ENCODE data around the gene TOP2B. TPM values are rescaled to one million over a fixed set of nuclear protein-coding genes. Genes with fewer than 3 reads are reported as not detected.

The TOP2B gene
- total RNA-seq, 1 experiment from 2014 or later = 63.1 TPM

GRCh38 chr3:25589104-25589782, 75.5 kb downstream of the TOP2B start:
- ATAC-seq = no peak
- POLR2A ChIA-PET = no interaction called here
- CTCF ChIA-PET = no interaction called here
- H3K4me1 ChIP-seq (ENCODE audit: control insufficient read depth, insufficient read depth, low read length) = no peaks in the 10 kb centered on the region
- no peak for DNase-seq (ENCODE audit: low read depth, low spot score)
- TF ChIP-seq SIN3A (IDR thresholded peaks at IDR 0.05; ENCODE audit: borderline replicate concordance, insufficient read depth, low read depth, low read length) = no peak
- no peak for TF ChIP-seq REST (IDR thresholded peaks at IDR 0.05; ENCODE audit: insufficient read depth in 1 of 2, low read depth in 2 of 2, low read length in 1 of 2)
- TF ChIP-seq, protein P1, sequence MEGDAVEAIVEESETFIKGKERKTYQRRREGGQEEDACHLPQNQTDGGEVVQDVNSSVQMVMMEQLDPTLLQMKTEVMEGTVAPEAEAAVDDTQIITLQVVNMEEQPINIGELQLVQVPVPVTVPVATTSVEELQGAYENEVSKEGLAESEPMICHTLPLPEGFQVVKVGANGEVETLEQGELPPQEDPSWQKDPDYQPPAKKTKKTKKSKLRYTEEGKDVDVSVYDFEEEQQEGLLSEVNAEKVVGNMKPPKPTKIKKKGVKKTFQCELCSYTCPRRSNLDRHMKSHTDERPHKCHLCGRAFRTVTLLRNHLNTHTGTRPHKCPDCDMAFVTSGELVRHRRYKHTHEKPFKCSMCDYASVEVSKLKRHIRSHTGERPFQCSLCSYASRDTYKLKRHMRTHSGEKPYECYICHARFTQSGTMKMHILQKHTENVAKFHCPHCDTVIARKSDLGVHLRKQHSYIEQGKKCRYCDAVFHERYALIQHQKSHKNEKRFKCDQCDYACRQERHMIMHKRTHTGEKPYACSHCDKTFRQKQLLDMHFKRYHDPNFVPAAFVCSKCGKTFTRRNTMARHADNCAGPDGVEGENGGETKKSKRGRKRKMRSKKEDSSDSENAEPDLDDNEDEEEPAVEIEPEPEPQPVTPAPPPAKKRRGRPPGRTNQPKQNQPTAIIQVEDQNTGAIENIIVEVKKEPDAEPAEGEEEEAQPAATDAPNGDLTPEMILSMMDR (IDR thresholded peaks at IDR 0.05) = no peak
- TF ChIP-seq POLR2AphosphoS5 (IDR thresholded peaks at IDR 0.05; ENCODE audit: low read depth, low read length) = no peak
- TF ChIP-seq TCF7L2 (IDR thresholded peaks at IDR 0.05; ENCODE audit: low read depth, low read length) = no peak
- no TSS peak for BruUV-seq (replicated peaks)
- no peak overlapping the region for H3K4me3 ChIP-seq (ENCODE audit: low read depth in 2 of 2, low read length in 2 of 2)
- no peaks in the 10 kb centered on the region for H3K27me3 ChIP-seq (ENCODE audit: control insufficient read depth, insufficient read depth, low read length)
- no peak overlapping the region for H3K27ac ChIP-seq (ENCODE audit: low read length)
- in situ Hi-C loops (cut with HindIII; ENCODE audit: low pct_unique_long_range_greater_than_20kb, low sequenced_read_pairs) (no loop called here), intact Hi-C loops (cut with micrococcal nuclease; ENCODE audit: unreplicated experiment) (no loop called here)
- H3K9me3 ChIP-seq (ENCODE audit: control insufficient read depth, insufficient read depth, low read depth, low read length) = no peaks in the 10 kb centered on the region
- no peaks in the 10 kb centered on the region for H3K36me3 ChIP-seq (ENCODE audit: control insufficient read depth, insufficient read depth, low read length)

DNA sequence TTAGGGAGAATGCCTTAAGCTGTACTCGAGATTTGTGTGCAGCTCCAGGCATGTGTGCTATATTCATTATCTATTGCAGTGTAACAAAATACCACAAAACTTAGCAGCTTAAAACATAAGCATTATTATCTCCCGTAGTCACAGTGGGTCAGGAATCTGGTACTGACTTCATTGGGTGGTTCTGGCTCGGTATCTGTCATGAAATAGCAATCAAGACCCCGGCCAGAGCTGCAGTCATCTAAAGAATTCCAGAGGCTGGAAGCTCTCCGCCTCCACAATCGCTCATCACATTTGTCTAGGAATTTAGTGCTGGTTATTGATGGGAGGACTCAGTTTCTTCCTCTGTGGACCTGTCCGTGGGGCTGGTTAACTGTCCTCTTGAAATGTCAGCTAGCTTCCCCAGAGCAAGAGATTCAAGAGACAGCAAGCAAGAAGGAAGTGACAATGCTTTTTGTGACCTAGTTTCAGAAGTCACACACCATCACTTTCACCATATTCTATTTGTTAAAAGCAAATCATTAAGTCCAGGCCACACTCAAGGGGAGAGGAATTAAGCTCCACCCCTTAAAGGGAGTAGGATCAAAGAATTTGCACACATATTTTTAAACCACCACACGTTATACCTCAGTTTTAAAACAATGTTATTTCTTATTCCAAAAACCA, 76.1 kb downstream of the TOP2B start:
- no peaks in the 10 kb centered on the region for H3K9me3 ChIP-seq (ENCODE audit: control insufficient read depth, insufficient read depth, low read depth, low read length)
- CTCF ChIA-PET = no interaction called here
- no peaks in the 10 kb centered on the region for H3K27me3 ChIP-seq (ENCODE audit: control insufficient read depth, insufficient read depth, low read length)
- no peaks in the 10 kb centered on the region for H3K4me1 ChIP-seq (ENCODE audit: control insufficient read depth, insufficient read depth, low read length)
- DNase-seq (ENCODE audit: low read depth, low spot score) (no peak), ATAC-seq (no peak)
- TF ChIP-seq SIN3A (IDR thresholded peaks at IDR 0.05; ENCODE audit: borderline replicate concordance, insufficient read depth, low read depth, low read length) (no peak), REST (IDR thresholded peaks at IDR 0.05; ENCODE audit: insufficient read depth in 1 of 2, low read depth in 2 of 2, low read length in 1 of 2) (no peak), POLR2AphosphoS5 (IDR thresholded peaks at IDR 0.05; ENCODE audit: low read depth, low read length) (no peak), TCF7L2 (IDR thresholded peaks at IDR 0.05; ENCODE audit: low read depth, low read length) (no peak)
- TF ChIP-seq, protein P1 (IDR thresholded peaks at IDR 0.05) = no peak
- no peaks in the 10 kb centered on the region for H3K36me3 ChIP-seq (ENCODE audit: control insufficient read depth, insufficient read depth, low read length)
- H3K4me3 ChIP-seq (ENCODE audit: low read depth in 2 of 2, low read length in 2 of 2) = no peak overlapping the region
- H3K27ac ChIP-seq (ENCODE audit: low read length) = no peak overlapping the region
- in situ Hi-C loops (cut with HindIII; ENCODE audit: low pct_unique_long_range_greater_than_20kb, low sequenced_read_pairs) (no loop called here), intact Hi-C loops (cut with micrococcal nuclease; ENCODE audit: unreplicated experiment) (no loop called here)
- POLR2A ChIA-PET = no interaction called here
- BruUV-seq (replicated peaks) = no TSS peak

Data from Panc1 (cell line).